HEK293 (cell line): ENCODE results near the gene POR.

Experiments
- CTCF ChIA-PET: fragments of 350-600 bp; formaldehyde crosslinking; extraction: SDS; loops from one replicate; lab custom pipeline; 2021; ENCODE audit warnings: antibody characterized with exemption; lab: Yijun Ruan, JAX
- POLR2A ChIA-PET: fragments of 300-600 bp; formaldehyde crosslinking; extraction: SDS; loops from one replicate; lab custom pipeline; 2020; ENCODE audit warnings: antibody characterized with exemption, inconsistent platforms; lab: Yijun Ruan, JAX
- H3K27ac ChIP-seq: fragments of 200-500 bp; sonication (Bioruptor generic); 2 replicates; pipeline ENCODE4 v1.5.1; 2014; ENCODE audit warnings: low read depth, low read length, control low read depth, inconsistent platforms; ENCODE audit errors: extremely low read depth
- H3K36me3 ChIP-seq, 2 experiments: fragments of 200-500 bp in 1 of 2; sonication (Bioruptor generic) in 1 of 2; 1 replicate in 1 of 2; 2 replicates in 1 of 2; pipeline ENCODE4 v1.5.1; 2014 to 2017; ENCODE audit warnings: inconsistent platforms in 2 of 2, low read length in 2 of 2; ENCODE audit not compliant: control insufficient read depth in 2 of 2, insufficient read depth in 1 of 2
- H3K4me1 ChIP-seq: fragments of 200-500 bp; sonication (Bioruptor generic); 2 replicates; pipeline ENCODE4 v1.5.1; 2014; ENCODE audit warnings: mild to moderate bottlenecking, low read length, inconsistent platforms; ENCODE audit not compliant: control insufficient read depth, insufficient read depth
- H3K4me3 ChIP-seq: 2 replicates; pipeline ENCODE4 v1.5.1; 2011; ENCODE audit warnings: low read depth, mild to moderate bottlenecking, control low read depth, low read length, moderate library complexity
- H3K9me3 ChIP-seq: fragments of 200-500 bp; sonication (Bioruptor generic); 2 replicates; pipeline ENCODE4 v1.5.1; 2014; ENCODE audit warnings: low read depth, low read length, inconsistent platforms; ENCODE audit not compliant: control insufficient read depth, insufficient read depth
- HOXD13 ChIP-seq: sonication (generic); formaldehyde crosslinking; IDR thresholded peaks from 2 replicates; pipeline ENCODE4 v1.8.0; 2022; ENCODE audit warnings: missing genetic modification reagents, borderline replicate concordance
- INSM2 ChIP-seq: fragments of 450-650 bp; formaldehyde crosslinking; IDR thresholded peaks from 2 replicates; pipeline ENCODE4 v1.5.1; 2016; ENCODE audit warnings: missing biosample characterization, missing genetic modification characterization
- KLF17 ChIP-seq: fragments of 450-650 bp; formaldehyde crosslinking; IDR thresholded peaks from 2 replicates; pipeline ENCODE4 v1.5.1; 2016; ENCODE audit warnings: missing biosample characterization, missing genetic modification characterization
- MEIS1 ChIP-seq: sonication (generic); formaldehyde crosslinking; IDR thresholded peaks from 2 replicates; pipeline ENCODE4 v1.8.1; 2022; ENCODE audit warnings: missing genetic modification reagents, mild to moderate bottlenecking, borderline replicate concordance
- PATZ1 ChIP-seq: fragments of 450-650 bp; formaldehyde crosslinking; IDR thresholded peaks from 2 replicates; pipeline ENCODE4 v1.5.1; 2016; ENCODE audit warnings: missing biosample characterization, missing genetic modification characterization
- SCRT2 ChIP-seq: fragments of 450-650 bp; formaldehyde crosslinking; IDR thresholded peaks from 2 replicates; pipeline ENCODE4 v1.5.1; 2016; ENCODE audit warnings: missing biosample characterization, missing genetic modification characterization
- TRIM28 ChIP-seq: IDR thresholded peaks from 2 replicates; pipeline ENCODE4 v1.6.1; 2011; ENCODE audit warnings: low read length, control low read depth, borderline replicate concordance
- ZBTB6 ChIP-seq: fragments of 450-650 bp; formaldehyde crosslinking; IDR thresholded peaks from 2 replicates; pipeline ENCODE4 v1.5.1; 2017; ENCODE audit warnings: missing biosample characterization, missing genetic modification characterization
- ZIC2 ChIP-seq: fragments of 450-650 bp; formaldehyde crosslinking; IDR thresholded peaks from 2 replicates; pipeline ENCODE4 v1.5.1; 2016; ENCODE audit warnings: missing biosample characterization, missing genetic modification characterization
- ZNF132 ChIP-seq: fragments of 450-650 bp; formaldehyde crosslinking; IDR thresholded peaks from 2 replicates; pipeline ENCODE4 v1.5.1; 2017; ENCODE audit warnings: missing biosample characterization, missing genetic modification characterization, borderline replicate concordance
- ZNF140 ChIP-seq: fragments of 450-650 bp; formaldehyde crosslinking; IDR thresholded peaks from 2 replicates; pipeline ENCODE4 v1.5.1; 2016; ENCODE audit warnings: missing biosample characterization, missing genetic modification characterization
- ZNF157 ChIP-seq: fragments of 450-650 bp; formaldehyde crosslinking; IDR thresholded peaks from 2 replicates; pipeline ENCODE4 v1.5.1; 2016; ENCODE audit warnings: missing biosample characterization, missing genetic modification characterization
- ZNF16 ChIP-seq: fragments of 450-650 bp; formaldehyde crosslinking; IDR thresholded peaks from 2 replicates; pipeline ENCODE4 v1.5.1; 2016; ENCODE audit warnings: low read depth, missing biosample characterization, missing genetic modification characterization
- ZNF214 ChIP-seq: fragments of 450-650 bp; formaldehyde crosslinking; IDR thresholded peaks from 2 replicates; pipeline ENCODE4 v1.5.1; 2017; ENCODE audit warnings: missing biosample characterization, mild to moderate bottlenecking, missing genetic modification characterization, borderline replicate concordance
- ZNF221 ChIP-seq: fragments of 450-650 bp; formaldehyde crosslinking; IDR thresholded peaks from 2 replicates; pipeline ENCODE4 v1.5.1; 2017; ENCODE audit warnings: missing biosample characterization, missing genetic modification characterization, borderline replicate concordance
- ZNF274 ChIP-seq, 2 experiments: fragments of 200-500 bp in 1 of 2; fragments of 450-650 bp in 1 of 2; sonication (Bioruptor generic) in 1 of 2; formaldehyde crosslinking in 1 of 2; IDR thresholded peaks; 2 replicates each; pipeline versions ENCODE4 v1.5.1 to v1.6.1; 2014 to 2016; ENCODE audit warnings: borderline replicate concordance in 1 of 2, inconsistent platforms in 1 of 2, low read length in 1 of 2, missing biosample characterization in 1 of 2, missing genetic modification characterization in 1 of 2
- ZNF311 ChIP-seq: fragments of 450-650 bp; formaldehyde crosslinking; IDR thresholded peaks from 2 replicates; pipeline ENCODE4 v1.5.1; 2017; ENCODE audit warnings: missing biosample characterization, missing genetic modification characterization, borderline replicate concordance
- ZNF350 ChIP-seq: fragments of 450-650 bp; formaldehyde crosslinking; IDR thresholded peaks from 2 replicates; pipeline ENCODE4 v1.5.0; 2017; ENCODE audit warnings: missing biosample characterization, mild to moderate bottlenecking, missing genetic modification characterization
- ZNF510 ChIP-seq: fragments of 450-650 bp; formaldehyde crosslinking; IDR thresholded peaks from 2 replicates; pipeline ENCODE4 v1.5.1; 2018; ENCODE audit warnings: mild to moderate bottlenecking, missing genetic modification characterization, missing biosample characterization; ENCODE audit not compliant: insufficient replicate concordance
- ZNF596 ChIP-seq: fragments of 450-650 bp; IDR thresholded peaks from 2 replicates; pipeline ENCODE4 v1.5.0; 2018; ENCODE audit warnings: missing biosample characterization, mild to moderate bottlenecking, missing genetic modification characterization, moderate library complexity
- ZNF626 ChIP-seq: fragments of 450-650 bp; sonication (Bioruptor Pico); formaldehyde crosslinking; IDR thresholded peaks from 2 replicates; pipeline ENCODE4 v1.5.1; 2018; ENCODE audit warnings: missing biosample characterization, missing genetic modification characterization, inconsistent platforms
- ZNF639 ChIP-seq: fragments of 450-650 bp; formaldehyde crosslinking; IDR thresholded peaks from 2 replicates; pipeline ENCODE4 v1.5.1; 2016; ENCODE audit warnings: missing biosample characterization, missing genetic modification characterization
- ZNF660 ChIP-seq: fragments of 450-650 bp; IDR thresholded peaks from 2 replicates; pipeline ENCODE4 v1.5.1; 2018; ENCODE audit warnings: missing biosample characterization, mild to moderate bottlenecking, missing genetic modification characterization
- ZSCAN18 ChIP-seq: fragments of 450-650 bp; formaldehyde crosslinking; IDR thresholded peaks from 2 replicates; pipeline ENCODE4 v1.5.1; 2016; ENCODE audit warnings: missing biosample characterization, missing genetic modification characterization
- ZSCAN5A ChIP-seq: fragments of 450-650 bp; formaldehyde crosslinking; IDR thresholded peaks from 2 replicates; pipeline ENCODE4 v1.5.1; 2016; ENCODE audit warnings: missing biosample characterization, missing genetic modification characterization

The POR gene

GRCh38 chr7:75878769-75879611, 36.0 kb upstream of the POR start, which contains the start of gene RHBDD2:
TSS of gene RHBDD2 (plus strand) at chr7:75879034. CDS start at chr7:75879083, 49 bp downstream.
- H3K9me3 ChIP-seq: no peaks in the 10 kb centered on the region
- no peak for TF ChIP-seq ZNF274 (IDR thresholded peaks at IDR 0.05; ENCODE audit: low read length)
- TF ChIP-seq ZNF274 (tag by site-specific recombination; IDR thresholded peaks at IDR 0.05; ENCODE audit: borderline replicate concordance): no peak
- no peak for TF ChIP-seq ZNF311 (tag by site-specific recombination)
- TF ChIP-seq MEIS1: no peak
- TF ChIP-seq ZNF16 (tag by site-specific recombination): no peak
- no peak for TF ChIP-seq ZNF221 (tag by site-specific recombination)
- no peak for TF ChIP-seq ZNF140 (tag by site-specific recombination)
- no peak for TF ChIP-seq SCRT2 (tag by site-specific recombination)
- TF ChIP-seq HOXD13 (CRISPR knock-in tag): 0 out of 2 replicates have a peak, but pooled peaks have one; percentile 54
- no peak for TF ChIP-seq ZNF132 (tag by site-specific recombination)
- TF ChIP-seq KLF17 (tag by site-specific recombination): no peak
- no peak for TF ChIP-seq ZNF214 (tag by site-specific recombination)
- TF ChIP-seq ZNF596 (tag by site-specific recombination): no peak
- TF ChIP-seq ZBTB6 (tag by site-specific recombination): no peak
- TF ChIP-seq ZSCAN5A (tag by site-specific recombination): peak; percentile 59; the same call in 1 of the 2 replicates
- TF ChIP-seq ZNF626: no peak
- TF ChIP-seq ZNF510: no peak
- no peak for TF ChIP-seq TRIM28
- TF ChIP-seq PATZ1 (tag by site-specific recombination): peak; percentile 69
- TF ChIP-seq INSM2: no peak
- TF ChIP-seq ZIC2 (tag by site-specific recombination): 0 out of 2 replicates have a peak, but pooled peaks have one; percentile 8
- no peak for TF ChIP-seq ZNF639 (tag by site-specific recombination)
- TF ChIP-seq ZSCAN18: no peak
- no peak for TF ChIP-seq ZNF157
- TF ChIP-seq ZNF350 (tag by site-specific recombination): no peak
- no peak for TF ChIP-seq ZNF660 (tag by site-specific recombination)

More at GRCh38 chr7:75878769-75879611, 36.0 kb upstream of the POR start, which contains the start of gene RHBDD2:
- Histone ChIP-seq H3K27ac (peak within 1 kb of the TSS; percentile 94), H3K4me1 (no peaks in the 10 kb centered on the region; the same call in 1 of the 2 replicates), H3K4me3 (peak within 1 kb of the TSS; percentile 67), H3K36me3 (peaks cover 17 to 38% of the 10 kb centered on the region in 2 experiments; a peak in 2 of 3 replicates)
- ChIA-PET CTCF (interaction anchor here (0.7 to 3.6 kb wide), 3 partner anchors 10 to 324 kb away, joined by 4 to 16 read pairs (median 8); no protein-coding TSS in a partner anchor), POLR2A (interaction anchor here (0.6 to 1.2 kb wide), 6 partner anchors 36 to 259 kb away, joined by 3 to 7 read pairs (median 4); no protein-coding TSS in a partner anchor)
